GM04503 (cell line): ENCODE measurements around the gene EXOC6B.
"Not testable (repeated sequence)": the region's sequence is repeated elsewhere in the genome, so short reads cannot be mapped to it uniquely, and the experiment has no call there.

Experiments used
- DNase-seq: peaks from one replicate; pipeline ENCODE4 v3.0.0-alpha.2; 2012; ENCODE audit warnings: low read depth

EXOC6B gene

GRCh38 chr2:72543497-72544216 lies 282.2 kb downstream of the EXOC6B start:
- DNase-seq = no peak

DNA sequence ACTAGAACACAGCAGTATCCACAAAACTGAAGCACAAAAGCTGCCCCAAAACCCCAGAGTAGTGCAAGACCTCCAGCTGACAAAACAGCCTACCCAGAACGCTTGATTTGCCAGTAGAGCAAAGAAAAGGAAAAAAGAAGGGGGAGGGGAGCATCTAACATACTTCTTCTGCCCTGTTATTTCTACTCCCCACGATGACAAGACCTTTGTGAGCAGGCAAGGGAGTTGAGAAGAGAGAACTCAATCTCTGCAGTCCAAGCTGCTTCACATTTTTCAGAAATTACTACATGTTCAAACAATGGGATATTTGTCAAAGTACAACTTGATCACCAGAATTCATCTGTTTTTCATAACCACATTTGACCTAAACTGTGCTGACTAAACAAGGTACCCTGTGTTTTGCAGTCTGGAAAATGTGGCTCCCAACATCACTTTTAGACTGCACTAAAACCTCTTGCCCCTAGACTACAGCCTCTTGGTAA lies 286.7 kb downstream of the EXOC6B start:
- DNase-seq = peak; percentile 49

GRCh38 chr2:72538486-72538885 lies 287.3 kb downstream of the EXOC6B start:
- no peak for DNase-seq

GRCh38 chr2:72535586-72535985 lies 290.2 kb downstream of the EXOC6B start:
- DNase-seq = not testable (repeated sequence)

DNA sequence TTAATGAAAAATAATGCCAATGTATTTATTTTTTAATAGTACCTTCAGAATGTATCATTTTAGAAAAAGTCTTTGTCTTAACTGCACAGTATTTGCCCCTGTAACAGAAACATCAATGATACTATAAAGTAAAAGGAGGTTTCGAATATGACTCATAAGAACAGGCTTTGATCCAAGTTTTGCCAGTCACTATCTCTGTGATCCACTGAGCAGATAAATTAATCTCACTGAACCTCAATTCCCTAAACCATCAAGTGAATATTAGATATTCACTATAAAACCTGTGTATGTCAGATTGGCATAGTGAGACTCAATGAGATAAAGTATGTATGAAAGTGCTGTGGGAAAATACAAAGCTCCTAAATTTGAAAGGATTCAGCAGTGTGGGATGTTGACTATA lies 292.1 kb downstream of the EXOC6B start:
- DNase-seq = no peak

- DNase-seq = no peak
Observed at GRCh38 chr2:72527424-72527823, 298.4 kb downstream of the EXOC6B start.

GRCh38 chr2:72526623-72527022 lies 299.2 kb downstream of the EXOC6B start:
- no peak for DNase-seq

DNA sequence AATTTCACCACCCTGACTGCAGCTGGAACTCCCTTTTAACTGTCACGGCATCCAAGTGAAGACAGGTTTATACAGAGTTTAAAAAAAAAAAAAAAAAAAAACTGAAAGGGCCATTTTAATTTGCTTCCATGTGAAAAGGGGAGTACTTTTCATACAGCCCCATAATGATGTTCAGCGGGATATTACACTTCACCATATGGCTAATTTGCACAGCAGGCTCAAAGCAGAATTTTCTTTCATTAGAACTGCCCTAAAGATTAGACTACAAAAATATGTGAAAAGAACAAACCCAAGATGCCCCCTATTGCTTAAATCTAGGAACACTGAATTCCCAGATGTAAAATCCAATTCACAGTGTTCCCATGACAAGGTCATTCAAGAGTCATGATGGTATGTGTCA lies 301.8 kb downstream of the EXOC6B start:
- no peak for DNase-seq

GRCh38 chr2:72515696-72516095 lies 310.1 kb downstream of the EXOC6B start:
- peak; percentile 14 for DNase-seq

DNA sequence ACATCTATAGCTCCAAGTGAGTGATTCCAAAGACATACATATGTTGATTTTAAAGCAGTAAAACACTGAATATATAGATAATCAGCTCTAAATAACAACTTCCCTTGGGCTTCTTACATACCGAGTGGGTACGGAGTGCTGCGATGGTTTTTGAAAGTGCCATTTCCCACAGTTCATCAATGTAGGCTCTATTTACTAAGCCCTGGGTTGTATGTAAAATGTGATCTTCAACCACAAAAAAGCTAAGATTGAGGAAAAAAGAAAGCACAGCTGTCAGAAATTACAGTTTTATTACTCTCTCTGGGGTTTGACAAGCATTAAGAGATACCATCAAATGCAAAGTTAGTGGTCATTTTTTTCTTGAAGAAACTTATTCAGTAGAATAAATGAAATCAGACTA lies 312.8 kb downstream of the EXOC6B start:
- DNase-seq = no peak

- no peak for DNase-seq
Observed at GRCh38 chr2:72512376-72512775, 313.5 kb downstream of the EXOC6B start.

DNA sequence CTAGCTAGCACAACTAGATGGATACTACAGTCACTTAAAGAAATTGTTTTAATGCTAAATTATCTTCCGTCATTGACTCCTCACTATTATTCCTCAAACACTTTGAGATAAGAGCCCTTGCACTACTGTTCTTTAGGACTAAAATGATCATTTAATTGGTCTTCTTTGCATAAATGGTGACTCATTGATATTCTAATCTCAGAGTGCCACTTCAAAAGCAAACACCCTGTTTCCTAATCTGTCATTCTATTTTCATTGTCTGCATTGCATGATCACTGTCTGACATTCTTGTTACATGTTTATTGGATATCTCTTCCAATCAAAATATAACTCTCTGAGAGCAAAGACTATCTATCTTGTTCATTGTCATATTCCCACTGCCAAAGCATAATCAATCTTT lies 313.9 kb downstream of the EXOC6B start:
- no peak for DNase-seq

DNA sequence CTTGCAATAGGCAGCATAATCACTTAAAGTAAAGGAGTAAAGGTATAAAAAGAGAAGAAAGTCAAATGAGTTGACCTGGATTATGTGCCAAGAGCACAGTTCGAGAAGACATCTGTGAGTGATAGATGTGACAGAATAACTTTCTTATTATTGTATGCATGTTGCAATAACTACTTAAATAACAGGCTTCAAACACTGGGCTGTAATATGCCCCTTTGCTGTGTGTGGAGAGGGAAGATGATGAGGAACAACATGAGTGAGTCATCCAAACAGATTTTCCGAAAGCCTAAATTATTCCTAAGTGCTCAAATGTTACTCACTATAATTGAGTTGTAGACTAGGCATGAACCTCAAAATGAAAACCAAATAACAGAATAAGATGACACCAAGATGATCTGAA lies 328.1 kb downstream of the EXOC6B start:
- peak; percentile 4 for DNase-seq

- no peak for DNase-seq
Observed at GRCh38 chr2:72496479-72496878, 329.4 kb downstream of the EXOC6B start.

DNA sequence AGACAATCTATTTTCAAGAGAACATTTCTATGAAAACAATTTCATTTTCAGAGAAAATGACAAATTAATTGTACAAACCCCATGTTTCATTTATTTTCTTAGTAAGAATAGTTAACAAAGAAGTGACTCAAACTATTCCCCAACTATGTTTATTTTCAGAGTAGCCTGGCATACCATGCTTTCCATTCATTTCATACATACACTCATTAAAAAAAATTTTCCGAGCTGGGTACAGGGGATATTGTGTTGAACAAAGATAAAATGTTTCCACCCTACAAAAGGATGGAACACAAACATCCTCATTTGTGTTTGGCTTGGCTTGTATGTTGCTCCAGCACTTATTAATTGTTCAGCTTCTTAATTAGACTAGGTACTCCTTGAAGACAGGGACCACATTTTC lies 331.4 kb downstream of the EXOC6B start:
- DNase-seq = no peak

DNA sequence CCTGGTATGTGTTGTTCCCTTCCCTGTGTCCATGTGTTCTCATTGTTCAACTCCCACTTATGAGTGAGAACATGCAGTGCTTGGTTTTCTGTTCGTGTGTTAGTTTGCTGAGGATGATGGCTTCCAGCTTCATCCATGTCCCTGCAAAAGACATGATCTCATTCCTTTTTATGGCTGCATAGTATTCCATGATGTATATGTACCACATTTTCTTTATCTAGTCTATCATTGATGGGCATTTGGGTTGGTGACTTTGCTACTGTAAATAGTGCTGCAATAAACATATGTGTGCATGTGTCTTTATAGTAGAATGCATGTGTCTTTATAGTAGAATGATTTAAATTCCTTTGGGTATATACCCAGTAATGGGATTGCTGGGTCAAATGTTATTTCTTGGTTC lies 341.2 kb downstream of the EXOC6B start:
- not testable (repeated sequence) for DNase-seq

DNA sequence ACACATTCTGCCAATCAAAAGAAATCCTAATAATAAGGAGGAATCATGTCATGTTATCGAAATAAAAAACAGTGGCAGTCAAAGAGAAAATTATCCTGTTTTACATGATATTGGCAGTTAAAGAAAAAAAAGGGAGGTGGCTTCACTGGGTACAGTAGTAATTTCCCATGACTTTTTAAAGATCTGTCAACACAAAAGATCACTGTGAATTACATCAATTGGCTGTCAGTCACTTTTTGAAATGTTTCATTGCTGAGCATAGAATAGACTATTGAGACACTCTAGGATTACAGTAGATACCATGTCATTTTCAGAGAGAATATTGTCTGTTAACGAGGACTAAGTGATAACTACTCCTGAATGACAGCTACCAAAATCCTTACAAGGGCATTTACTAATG lies 342.5 kb downstream of the EXOC6B start:
- DNase-seq = no peak

- DNase-seq = no peak
Observed at GRCh38 chr2:72475246-72475645, 350.6 kb downstream of the EXOC6B start.

GRCh38 chr2:72457801-72458516 lies 367.9 kb downstream of the EXOC6B start:
- peak; percentile 61 for DNase-seq

GRCh38 chr2:72454189-72454588 lies 371.6 kb downstream of the EXOC6B start:
- no peak for DNase-seq

GRCh38 chr2:72442270-72442669 lies 383.6 kb downstream of the EXOC6B start:
- DNase-seq = no peak

- DNase-seq = no peak
Observed at GRCh38 chr2:72439892-72440291, 385.9 kb downstream of the EXOC6B start.

GRCh38 chr2:72438364-72438763 lies 387.5 kb downstream of the EXOC6B start:
- no peak for DNase-seq

- DNase-seq = no peak
Observed at GRCh38 chr2:72431737-72432136, 394.1 kb downstream of the EXOC6B start.
